Lung (tissue), 12 donors: ENCODE measurements around the gene PCLO. TPM values are rescaled to one million over a fixed set of nuclear protein-coding genes. Genes with fewer than 3 reads are reported as not detected.

Experiments
- ATAC-seq: fragments of 200-7000 bp; cut with Tn5 transposase; one replicate; pipeline ENCODE4 v1.9.1; 2020; ENCODE audit warnings: moderate number of reproducible peaks; ENCODE audit not compliant: insufficient read depth, low FRiP score
- DNase-seq, 3 donors: peaks; one replicate each; pipeline ENCODE4 v3.0.0-alpha.2; 2013 to 2017
- H3K27ac ChIP-seq, 2 donors: one replicate each; pipeline ENCODE4 v1.5.1; 2013; ENCODE audit warnings: mild to moderate bottlenecking in 2 of 2, moderate library complexity in 2 of 2, control low read depth in 1 of 2, inconsistent platforms in 1 of 2, low read depth in 1 of 2, low read length in 1 of 2
- H3K27me3 ChIP-seq, 3 donors: one replicate each; pipeline ENCODE4 v1.5.1; 2013; ENCODE audit warnings: low read length in 2 of 3; ENCODE audit not compliant: control insufficient read depth in 3 of 3, insufficient read depth in 3 of 3
- H3K36me3 ChIP-seq, 4 donors: one replicate each; pipeline ENCODE4 v1.5.1; 2013; ENCODE audit warnings: low read length in 4 of 4, mild to moderate bottlenecking in 1 of 4, moderate library complexity in 1 of 4; ENCODE audit not compliant: control insufficient read depth in 4 of 4, insufficient read depth in 4 of 4
- H3K4me1 ChIP-seq, 5 donors: one replicate each; pipeline ENCODE4 v1.5.1; 2013; ENCODE audit warnings: low read length in 5 of 5, mild to moderate bottlenecking in 2 of 5, moderate library complexity in 1 of 5; ENCODE audit not compliant: control insufficient read depth in 5 of 5, insufficient read depth in 5 of 5
- H3K4me3 ChIP-seq: one replicate; pipeline ENCODE4 v1.5.1; 2013; ENCODE audit warnings: mild to moderate bottlenecking, control low read depth, moderate library complexity
- H3K9ac ChIP-seq, 2 donors: one replicate each; pipeline ENCODE4 v1.5.1; 2013; ENCODE audit warnings: low read length in 2 of 2, control low read depth in 1 of 2; ENCODE audit not compliant: insufficient read depth in 1 of 2
- H3K9me3 ChIP-seq, 4 donors: one replicate each; pipeline ENCODE4 v1.5.1; 2013; ENCODE audit warnings: low read length in 3 of 4, mild to moderate bottlenecking in 1 of 4, moderate library complexity in 1 of 4; ENCODE audit not compliant: control insufficient read depth in 4 of 4, insufficient read depth in 3 of 4
- CTCF ChIP-seq: IDR thresholded peaks from 2 replicates; pipeline ENCODE4 v1.5.1; 2012; ENCODE audit warnings: mild to moderate bottlenecking; ENCODE audit errors: control extremely low read depth, extremely low read depth
- WGBS, 2 donors: extraction: QIAGEN DNeasy Blood & Tissue Kit; methylation state at CpG; one replicate each; pipeline ENCODE4 v1.1.7; 2013; 5-methylcytosine and 5-hydroxymethylcytosine counted together
- polyA plus RNA-seq, 2 donors: library from polyadenylated mRNA; stranded (reverse); fragments of 200-250 nt; gene quantifications; one replicate each; pipeline ENCODE4 v1.2.1, GENCODE V29; 2013
- total RNA-seq, 2 donors: library from RNA; depleted of rRNA in 1 of 2; stranded (reverse); fragments of >200 nt in 1 of 2; gene quantifications; one replicate each; pipeline ENCODE4 v1.2.1, GENCODE V29; 2014 to 2021
- donor health status: control.
- donor health status: control.
- donor health status: Bipolar disorder and iron deficiency.
- donor health status: healthy.
- donor health status: DM: yes; HTN: yes; CAD: no.

Gene PCLO
- total and polyA plus RNA-seq, 4 donors: 1.0 to 8.3 (median 3.7) TPM

GRCh38 chr7:82755705-82756551, 406.8 kb downstream of the PCLO start:
- WGBS, 2 donors: 92 to 93% methylated on average over 5 of the region's 5 CpGs
- H3K9me3 ChIP-seq: no peaks in the 10 kb centered on the region
- no peak overlapping the region for H3K27ac ChIP-seq
- DNase-seq (no peak), ATAC-seq (no peak)
- peaks cover 0 to 4% (median 0%) of the 10 kb centered on the region in 5 donors for H3K4me1 ChIP-seq
- H3K27me3 ChIP-seq: no peaks in the 10 kb centered on the region
- no peaks in the 10 kb centered on the region for H3K36me3 ChIP-seq
- no peak overlapping the region for H3K4me3 ChIP-seq
- no peak for TF ChIP-seq CTCF
- no peak overlapping the region for H3K9ac ChIP-seq

DNA sequence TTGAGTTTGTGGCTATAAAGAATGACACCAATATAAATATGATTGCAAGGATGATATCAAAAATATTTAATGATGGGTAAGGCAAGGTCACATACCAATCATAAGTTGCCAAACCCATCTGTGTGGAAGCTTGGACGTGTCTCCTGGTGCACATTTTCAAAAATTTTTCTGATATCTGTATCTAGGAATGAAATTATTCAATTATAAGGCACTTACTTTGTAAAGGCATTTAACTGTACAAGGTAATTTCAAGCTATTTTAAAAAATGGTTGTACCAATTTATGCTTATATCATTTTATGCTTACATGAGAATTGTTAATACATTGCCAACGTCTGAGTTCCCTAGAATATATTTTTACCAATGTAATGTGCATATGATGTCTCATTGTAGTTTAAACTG, 412.7 kb downstream of the PCLO start:
- H3K36me3 ChIP-seq: no peaks in the 10 kb centered on the region
- no peak overlapping the region for H3K27ac ChIP-seq
- TF ChIP-seq CTCF: no peak
- no peak overlapping the region for H3K9ac ChIP-seq
- no peak overlapping the region for H3K4me3 ChIP-seq
- no peaks in the 10 kb centered on the region for H3K9me3 ChIP-seq
- no peaks in the 10 kb centered on the region for H3K27me3 ChIP-seq
- WGBS, 2 donors: 69 to 78% methylated on average over 2 of the region's 2 CpGs
- DNase-seq: no peak
- H3K4me1 ChIP-seq: no peaks in the 10 kb centered on the region
- no peak for ATAC-seq

DNA sequence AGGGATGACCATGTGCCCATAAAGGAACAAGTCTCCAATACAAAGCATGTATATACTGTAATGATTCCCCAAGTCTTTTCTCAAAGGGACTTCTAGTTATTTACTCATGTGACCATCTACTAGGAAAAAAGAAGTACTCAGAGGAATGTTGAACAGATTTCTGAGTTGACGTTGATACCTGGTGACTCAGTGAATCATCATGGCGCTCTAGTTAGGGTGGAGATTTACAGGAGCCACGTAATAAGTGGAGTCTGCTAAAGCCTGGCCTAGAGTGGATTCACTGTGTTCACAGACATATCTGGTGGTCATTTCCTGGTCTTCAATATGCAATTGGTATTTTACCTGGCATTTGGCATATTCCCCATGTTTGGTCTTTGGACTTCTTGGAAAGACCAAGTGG, 416.9 kb downstream of the PCLO start:
- Histone ChIP-seq H3K9me3 (peaks cover 0 to 2% (median 0%) of the 10 kb centered on the region in 4 donors), H3K36me3 (no peaks in the 10 kb centered on the region), H3K4me3 (no peak overlapping the region), H3K9ac (no peak overlapping the region), H3K27ac (no peak overlapping the region), H3K27me3 (no peaks in the 10 kb centered on the region), H3K4me1 (peaks cover 0 to 7% (median 0%) of the 10 kb centered on the region in 5 donors)
- no peak for TF ChIP-seq CTCF
- 74 to 90% methylated on average over 3 of the region's 3 CpGs for WGBS, 2 donors
- DNase-seq: no peak
- no peak for ATAC-seq

DNA sequence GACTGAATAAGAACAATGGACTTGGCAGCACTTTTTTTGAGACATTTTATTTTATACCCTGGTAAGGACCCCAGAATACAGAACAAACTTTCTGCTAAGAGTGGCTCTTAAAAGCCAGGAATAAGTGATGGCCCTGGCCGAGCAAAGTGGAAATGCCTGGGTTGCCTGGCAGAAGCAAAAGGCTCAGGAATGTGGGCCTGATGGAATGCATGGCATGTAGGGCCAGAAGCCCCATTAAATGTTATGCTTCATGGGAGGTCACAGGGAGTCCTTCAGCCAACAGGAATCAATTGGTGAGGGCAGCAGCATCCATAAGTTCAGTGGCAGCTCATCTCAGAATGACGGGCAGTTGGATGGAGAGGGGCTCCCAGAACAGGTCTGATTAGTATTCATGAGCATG, 417.6 kb downstream of the PCLO start:
- ATAC-seq (no peak), DNase-seq (peak in 2 of 3 donors; percentile 21 to 38)
- no peak for TF ChIP-seq CTCF
- WGBS, 2 donors: 64 to 80% methylated on average over 2 of the region's 2 CpGs
- Histone ChIP-seq H3K27ac (no peak overlapping the region), H3K9ac (no peak overlapping the region), H3K9me3 (peaks cover 0 to 2% (median 0%) of the 10 kb centered on the region in 4 donors), H3K36me3 (no peaks in the 10 kb centered on the region), H3K4me1 (peaks cover 0 to 7% (median 0%) of the 10 kb centered on the region in 5 donors), H3K4me3 (no peak overlapping the region), H3K27me3 (no peaks in the 10 kb centered on the region)
